BE2C (cell line): ENCODE data around the gene SPDYE4.

ENCODE experiments used
- DNase-seq: peaks from one replicate; pipeline ENCODE4 v3.0.0-alpha.2; 2020
- H3K27me3 ChIP-seq: fragments of 250-450 bp; sonication (Bioruptor Pico); 2 replicates; pipeline ENCODE4 v1.5.1; 2020; ENCODE audit warnings: mild to moderate bottlenecking
- H3K36me3 ChIP-seq: fragments of 250-450 bp; sonication (Bioruptor Pico); 2 replicates; pipeline ENCODE4 v1.5.1; 2020; ENCODE audit warnings: mild to moderate bottlenecking
- H3K4me1 ChIP-seq: fragments of 250-450 bp; sonication (Bioruptor Pico); 2 replicates; pipeline ENCODE4 v1.5.1; 2020
- H3K4me3 ChIP-seq: 2 replicates; pipeline ENCODE4 v1.5.1; 2011; ENCODE audit warnings: low read depth, low read length
- H3K9me3 ChIP-seq: fragments of 250-450 bp; sonication (Bioruptor Pico); 2 replicates; pipeline ENCODE4 v1.5.1; 2020
- TF ChIP-seq, protein P1 (sequence below): IDR thresholded peaks from 2 replicates; pipeline ENCODE4 v1.5.1; 2012; ENCODE audit warnings: mild to moderate bottlenecking, low read depth, low read length

SPDYE4 gene

GRCh38 chr17:8766731-8767130 is 8.4 kb upstream of the SPDYE4 start:
- H3K27me3 ChIP-seq = no peaks in the 10 kb centered on the region; the same call in 1 of the 2 replicates
- TF ChIP-seq, protein P1, sequence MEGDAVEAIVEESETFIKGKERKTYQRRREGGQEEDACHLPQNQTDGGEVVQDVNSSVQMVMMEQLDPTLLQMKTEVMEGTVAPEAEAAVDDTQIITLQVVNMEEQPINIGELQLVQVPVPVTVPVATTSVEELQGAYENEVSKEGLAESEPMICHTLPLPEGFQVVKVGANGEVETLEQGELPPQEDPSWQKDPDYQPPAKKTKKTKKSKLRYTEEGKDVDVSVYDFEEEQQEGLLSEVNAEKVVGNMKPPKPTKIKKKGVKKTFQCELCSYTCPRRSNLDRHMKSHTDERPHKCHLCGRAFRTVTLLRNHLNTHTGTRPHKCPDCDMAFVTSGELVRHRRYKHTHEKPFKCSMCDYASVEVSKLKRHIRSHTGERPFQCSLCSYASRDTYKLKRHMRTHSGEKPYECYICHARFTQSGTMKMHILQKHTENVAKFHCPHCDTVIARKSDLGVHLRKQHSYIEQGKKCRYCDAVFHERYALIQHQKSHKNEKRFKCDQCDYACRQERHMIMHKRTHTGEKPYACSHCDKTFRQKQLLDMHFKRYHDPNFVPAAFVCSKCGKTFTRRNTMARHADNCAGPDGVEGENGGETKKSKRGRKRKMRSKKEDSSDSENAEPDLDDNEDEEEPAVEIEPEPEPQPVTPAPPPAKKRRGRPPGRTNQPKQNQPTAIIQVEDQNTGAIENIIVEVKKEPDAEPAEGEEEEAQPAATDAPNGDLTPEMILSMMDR = no peak
- no peaks in the 10 kb centered on the region for H3K4me1 ChIP-seq
- DNase-seq = no peak
- H3K4me3 ChIP-seq = no peak overlapping the region
- no peaks in the 10 kb centered on the region for H3K36me3 ChIP-seq
- H3K9me3 ChIP-seq = no peaks in the 10 kb centered on the region

GRCh38 chr17:8762012-8762411 is 3.7 kb upstream of the SPDYE4 start:
- Histone ChIP-seq H3K4me3 (no peak overlapping the region), H3K4me1 (no peaks in the 10 kb centered on the region), H3K27me3 (no peaks in the 10 kb centered on the region; the same call in none of the 2 replicates), H3K36me3 (no peaks in the 10 kb centered on the region), H3K9me3 (no peaks in the 10 kb centered on the region)
- no peak for DNase-seq
- TF ChIP-seq, protein P1 = no peak

- DNase-seq = no peak
- no peak overlapping the region for H3K4me3 ChIP-seq
These were observed 1.2 kb downstream of the SPDYE4 start for GRCh38 chr17:8757189-8757588.

GRCh38 chr17:8755590-8756255 is 2.6 kb downstream of the SPDYE4 start:
- Histone ChIP-seq H3K9me3 (no peaks in the 10 kb centered on the region), H3K4me1 (no peaks in the 10 kb centered on the region), H3K27me3 (peaks cover 6% of the 10 kb centered on the region), H3K36me3 (no peaks in the 10 kb centered on the region), H3K4me3 (no peak overlapping the region)
- TF ChIP-seq, protein P1 = no peak
- no peak for DNase-seq

More at GRCh38 chr17:8757189-8757588, 1.2 kb downstream of the SPDYE4 start:
- no peaks in the 10 kb centered on the region for H3K36me3 ChIP-seq
- TF ChIP-seq, protein P1 = no peak
- no peaks in the 10 kb centered on the region for H3K9me3 ChIP-seq
- H3K27me3 ChIP-seq = peaks cover 6% of the 10 kb centered on the region
- no peaks in the 10 kb centered on the region for H3K4me1 ChIP-seq

- H3K4me1 ChIP-seq = no peaks in the 10 kb centered on the region
- DNase-seq = no peak
- TF ChIP-seq, protein P1 = no peak
- peaks cover 6% of the 10 kb centered on the region for H3K27me3 ChIP-seq
- H3K36me3 ChIP-seq = no peaks in the 10 kb centered on the region
- no peaks in the 10 kb centered on the region for H3K9me3 ChIP-seq
- H3K4me3 ChIP-seq = no peak overlapping the region
These were observed 3.5 kb downstream of the SPDYE4 start for GRCh38 chr17:8754890-8755289.

DNA sequence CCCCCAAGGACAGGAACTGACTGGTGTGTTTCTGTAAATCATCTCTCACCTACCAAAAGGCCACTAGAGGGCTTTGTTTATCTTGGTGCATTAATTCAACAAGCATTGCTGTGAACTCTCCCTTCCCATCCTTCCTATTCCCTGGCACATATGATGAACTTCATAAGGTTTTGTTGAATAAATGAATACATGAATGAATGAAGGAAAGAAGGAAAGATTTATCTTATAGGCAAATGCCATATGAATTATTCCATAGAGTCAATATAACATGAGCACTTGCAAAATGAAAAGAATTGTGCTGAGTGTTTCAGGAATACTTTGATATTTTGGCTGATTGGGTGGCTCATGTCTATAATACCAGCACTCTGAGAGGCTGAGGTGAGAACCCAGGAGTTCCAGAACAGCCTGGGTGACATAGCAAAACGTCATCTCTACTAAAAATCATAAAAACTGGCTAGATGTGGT is 4.3 kb downstream of the SPDYE4 start:
- Histone ChIP-seq H3K9me3 (no peaks in the 10 kb centered on the region), H3K36me3 (no peaks in the 10 kb centered on the region), H3K4me3 (no peak overlapping the region), H3K27me3 (peaks cover 6% of the 10 kb centered on the region), H3K4me1 (no peaks in the 10 kb centered on the region)
- no peak for DNase-seq
- TF ChIP-seq, protein P1 = peak; percentile 35
